Right lobe of liver (tissue), 6 donors: ENCODE measurements around the gene GOLGA8B. TPM values are rescaled to one million over a fixed set of nuclear protein-coding genes. Genes with fewer than 3 reads are reported as not detected.
A peak's percentile ranks its signal among the peaks of the same experiment; 100 is the strongest.
"Not testable (repeated sequence)": the region's sequence is repeated elsewhere in the genome, so short reads cannot be mapped to it uniquely, and the experiment has no call there.

Experiments used
- ATAC-seq, 4 donors: fragments of 200-7000 bp; cut with Tn5 transposase; one replicate each; pipeline ENCODE4 v1.9.1; 2020; ENCODE audit warnings: mild to moderate bottlenecking in 4 of 4, moderate library complexity in 4 of 4
- DNase-seq, 3 donors: peaks; one replicate each; pipeline ENCODE4 v3.0.0-alpha.2; 2020
- H3K27ac ChIP-seq, 3 donors: fragments of 200-600 bp; one replicate each; pipeline ENCODE4 v1.8.0; 2022
- H3K27me3 ChIP-seq, 2 donors: fragments of 200-600 bp; one replicate each; pipeline ENCODE4 v1.8.0; 2022
- H3K36me3 ChIP-seq, 4 donors: fragments of 200-600 bp; sonication (generic) in 1 of 4; one replicate each; pipeline versions ENCODE4 v1.5.1 to v1.8.0; 2017 to 2022; ENCODE audit warnings: control low read depth in 1 of 4
- H3K4me1 ChIP-seq, 4 donors: fragments of 200-600 bp; sonication (generic) in 1 of 4; one replicate each; pipeline versions ENCODE4 v1.5.1 to v1.8.0; 2017 to 2022; ENCODE audit warnings: control low read depth in 1 of 4
- H3K4me3 ChIP-seq, 3 donors: fragments of 200-600 bp; one replicate each; pipeline ENCODE4 v1.8.0; 2022
- H3K9me3 ChIP-seq, 4 donors: fragments of 200-600 bp; sonication (generic) in 1 of 4; one replicate each; pipeline versions ENCODE4 v1.5.1 to v1.8.0; 2017 to 2022; ENCODE audit warnings: control low read depth in 1 of 4
- WGBS: methylation state at CpG from one replicate; pipeline ENCODE4 v1.1.6; 2018; ENCODE audit warnings: low coverage, low lambda C conversion rate; ENCODE audit not compliant: insufficient coverage; ENCODE audit errors: missing lambda C conversion rate; 5-methylcytosine and 5-hydroxymethylcytosine counted together
- intact Hi-C, 2 donors: fragments of 100-400 bp; cut with DNase I; formaldehyde crosslinking; loops; one replicate each; pipeline versions ENCODE4 v1.11.2 to v1.14.1; 2022
- total RNA-seq, 6 experiments: library from RNA; depleted of rRNA in 2 of 6; stranded (reverse); fragments of >200 nt in 2 of 6; fragmentation: NEBNext Ultra II Directional in 3 of 6; extraction: Animal tissue kit (Norgen Biotek cat#: 25700) in 3 of 6; gene quantifications; one replicate each; pipeline versions ENCODE4 v1.1.0 to v1.2.4, GENCODE V29; 2016 to 2023
- donor health status: DM: no; HTN: yes; CAD: no.
- donor health status: DM: no; HTN: no; CAD: no.
- donor health status: DM: no; HTN: no; CAD: no.
- donor health status: DM: no; HTN: yes; CAD: no.
- donor health status: DM: no; HTN: yes; CAD: no.

Gene GOLGA8B
- total RNA-seq, 6 experiments from 2014 or later = 21.9 to 53.4 (median 30.8) TPM

- H3K9me3 ChIP-seq, H3K4me1 ChIP-seq, intact Hi-C loops, H3K36me3 ChIP-seq, H3K27ac ChIP-seq, ATAC-seq, H3K4me3 ChIP-seq, H3K27me3 ChIP-seq, DNase-seq: not testable (repeated sequence)
- WGBS = 89% methylated on average over 2 of the region's 6 CpGs
Measured at GRCh38 chr15:34572921-34573320, 10.5 kb downstream of the GOLGA8B start.

- 36% methylated on average over 13 of the region's 13 CpGs for WGBS
- DNase-seq, H3K9me3 ChIP-seq, H3K4me1 ChIP-seq, H3K4me3 ChIP-seq, H3K27me3 ChIP-seq, H3K36me3 ChIP-seq, H3K27ac ChIP-seq, intact Hi-C loops: not testable (repeated sequence)
- peak; percentile 49 to 70 (median 59) for ATAC-seq
Measured at GRCh38 chr15:34572019-34572641, 11.3 kb downstream of the GOLGA8B start.

- H3K4me3 ChIP-seq, H3K9me3 ChIP-seq, H3K27ac ChIP-seq, ATAC-seq, H3K36me3 ChIP-seq, intact Hi-C loops, H3K4me1 ChIP-seq, DNase-seq, H3K27me3 ChIP-seq: not testable (repeated sequence)
- WGBS = 92% methylated on average over 2 of the region's 4 CpGs
Measured at GRCh38 chr15:34569670-34570396, 13.6 kb downstream of the GOLGA8B start.

- DNase-seq, ATAC-seq, H3K4me3 ChIP-seq, H3K9me3 ChIP-seq, H3K27me3 ChIP-seq, intact Hi-C loops, H3K36me3 ChIP-seq, H3K4me1 ChIP-seq, H3K27ac ChIP-seq: not testable (repeated sequence)
- 83% methylated on average over 4 of the region's 12 CpGs for WGBS
Measured at GRCh38 chr15:34567174-34567573, 16.3 kb downstream of the GOLGA8B start.

- H3K36me3 ChIP-seq, H3K4me1 ChIP-seq, H3K27me3 ChIP-seq, H3K27ac ChIP-seq, intact Hi-C loops, H3K4me3 ChIP-seq, ATAC-seq, H3K9me3 ChIP-seq, DNase-seq: not testable (repeated sequence)
- WGBS = 58% methylated on average over 3 of the region's 5 CpGs
Measured at GRCh38 chr15:34564711-34565110, 18.7 kb downstream of the GOLGA8B start.

GRCh38 chr15:34560814-34561213 lies 22.6 kb downstream of the GOLGA8B start:
- no CpG with 5 or more reads among the region's 6 CpGs for WGBS
- H3K9me3 ChIP-seq, H3K27ac ChIP-seq, H3K27me3 ChIP-seq, H3K4me3 ChIP-seq, DNase-seq, H3K36me3 ChIP-seq, H3K4me1 ChIP-seq, intact Hi-C loops: not testable (repeated sequence)
- peak in 1 of 4 donors; percentile 20 for ATAC-seq

GRCh38 chr15:34559764-34560163 lies 23.7 kb downstream of the GOLGA8B start:
- ATAC-seq = peak in 1 of 4 donors; percentile 15
- H3K27me3 ChIP-seq, H3K4me3 ChIP-seq, intact Hi-C loops, H3K4me1 ChIP-seq, H3K27ac ChIP-seq, H3K36me3 ChIP-seq, DNase-seq, H3K9me3 ChIP-seq: not testable (repeated sequence)
- whole genome bisulfite sequencing = 100% methylated on average over 5 of the region's 5 CpGs

- ATAC-seq, H3K27ac ChIP-seq, H3K27me3 ChIP-seq, DNase-seq, H3K4me1 ChIP-seq, H3K9me3 ChIP-seq, H3K36me3 ChIP-seq, H3K4me3 ChIP-seq, intact Hi-C loops: not testable (repeated sequence)
- WGBS = no CpG with 5 or more reads among the region's 7 CpGs
Measured at GRCh38 chr15:34555162-34555561, 28.3 kb downstream of the GOLGA8B start.

- H3K36me3 ChIP-seq, DNase-seq, H3K9me3 ChIP-seq, intact Hi-C loops, H3K4me3 ChIP-seq, H3K27me3 ChIP-seq, H3K27ac ChIP-seq, ATAC-seq, H3K4me1 ChIP-seq: not testable (repeated sequence)
- no CpG with 5 or more reads among the region's 9 CpGs for WGBS
Measured at GRCh38 chr15:34554716-34555115, 28.7 kb downstream of the GOLGA8B start.

GRCh38 chr15:34554126-34554525 lies 29.3 kb downstream of the GOLGA8B start:
- H3K9me3 ChIP-seq, DNase-seq, H3K27me3 ChIP-seq, intact Hi-C loops, H3K27ac ChIP-seq, H3K4me1 ChIP-seq, H3K4me3 ChIP-seq, H3K36me3 ChIP-seq: not testable (repeated sequence)
- no CpG with 5 or more reads among the region's 5 CpGs for WGBS
- ATAC-seq = peak in 2 of 4 donors; percentile 28 to 36

- H3K27me3 ChIP-seq, DNase-seq, H3K4me1 ChIP-seq, H3K4me3 ChIP-seq, H3K36me3 ChIP-seq, ATAC-seq, H3K27ac ChIP-seq, H3K9me3 ChIP-seq, intact Hi-C loops: not testable (repeated sequence)
- no CpG with 5 or more reads among the region's 3 CpGs for WGBS
Measured at GRCh38 chr15:34550129-34550528, 33.3 kb downstream of the GOLGA8B start.
